Endothelial cell of umbilical vein (primary cell): Measurements from ENCODE around the gene SLC6A6. TPM values are rescaled to one million over a fixed set of nuclear protein-coding genes. Genes with fewer than 3 reads are reported as not detected.
A peak's percentile ranks its signal among the peaks of the same experiment; 100 is the strongest.

Experiments
- BruUV-seq: library from RNA; stranded (reverse); fragments of 400-500 nt; replicated peaks from 2 replicates; lab custom pipeline; 2021; lab: Mats Ljungman, UMichigan
- CTCF ChIA-PET: fragments of 300-600, 350-600 bp; sonication (Branson Sonifier 250); formaldehyde crosslinking; loops from one replicate; lab custom pipeline; 2021; ENCODE audit warnings: antibody characterized with exemption, inconsistent platforms; lab: Charles Lee
- POLR2A ChIA-PET: fragments of 300-600, 350-600 bp; sonication (Branson Sonifier 250); formaldehyde crosslinking; loops from one replicate; lab custom pipeline; 2021; ENCODE audit warnings: antibody characterized with exemption, inconsistent platforms; lab: Charles Lee
- DNase-seq: peaks from one replicate; pipeline ENCODE4 v3.0.0-alpha.2; 2011; ENCODE audit warnings: low read depth, low spot score
- FAIRE-seq: peaks from 2 replicates; lab custom pipeline; 2011; peaks lifted over from hg19 to GRCh38; lab: Jason Lieb, UNC
- H2AFZ ChIP-seq: 2 replicates; pipeline ENCODE4 v1.6.0; 2012; ENCODE audit warnings: low read depth, low read length, control low read depth, inconsistent platforms
- H3K27ac ChIP-seq: 2 replicates; pipeline ENCODE4 v1.5.1; 2011; ENCODE audit warnings: low read depth, mild to moderate bottlenecking, control low read depth, low read length, moderate library complexity; ENCODE audit not compliant: insufficient read depth
- H3K27me3 ChIP-seq, 2 experiments: 2 replicates each; pipeline versions ENCODE4 v1.6.0 to v1.6.1; 2011; ENCODE audit warnings: low read length in 2 of 2, mixed read lengths in 1 of 2; ENCODE audit not compliant: control insufficient read depth in 2 of 2, insufficient read depth in 2 of 2
- H3K36me3 ChIP-seq, 2 experiments: 2 replicates in 1 of 2; 3 replicates in 1 of 2; pipeline ENCODE4 v1.5.1; 2011; ENCODE audit warnings: low read length in 2 of 2, mild to moderate bottlenecking in 1 of 2, moderate library complexity in 1 of 2; ENCODE audit not compliant: control insufficient read depth in 2 of 2, insufficient read depth in 2 of 2; ENCODE audit errors: extremely low read depth in 1 of 2
- H3K4me1 ChIP-seq: 3 replicates; pipeline ENCODE4 v1.5.1; 2011; ENCODE audit warnings: mild to moderate bottlenecking, low read length; ENCODE audit not compliant: control insufficient read depth, insufficient read depth; ENCODE audit errors: extremely low read depth
- H3K4me2 ChIP-seq: 2 replicates; pipeline ENCODE4 v1.6.1; 2011; ENCODE audit warnings: low read length, control low read depth, mixed read lengths; ENCODE audit not compliant: insufficient read depth
- H3K4me3 ChIP-seq, 3 experiments: fragments of 200-600 bp in 1 of 3; sonication (generic), shearing (Covaris generic) in 1 of 3; replicated peaks in 1 of 3; 2 replicates each; pipeline ENCODE4 v1.5.1; 2011 to 2016; ENCODE audit warnings: control low read depth in 3 of 3, low read length in 3 of 3, mild to moderate bottlenecking in 2 of 3, inconsistent platforms in 1 of 3, low read depth in 1 of 3, moderate library complexity in 1 of 3; ENCODE audit not compliant: insufficient read depth in 1 of 3
- H3K79me2 ChIP-seq: 2 replicates; pipeline ENCODE4 v1.6.0; 2012; ENCODE audit warnings: low read length, inconsistent platforms; ENCODE audit not compliant: control insufficient read depth, insufficient read depth
- H3K9ac ChIP-seq: replicated peaks from 2 replicates; pipeline ENCODE3; 2011; ENCODE audit warnings: low read length, control low read depth; ENCODE audit not compliant: insufficient read depth; ENCODE audit errors: extremely low read depth
- H3K9me1 ChIP-seq: replicated peaks from 3 replicates; pipeline ENCODE4 v1.6.0; 2011; ENCODE audit warnings: mild to moderate bottlenecking, low read length; ENCODE audit not compliant: control insufficient read depth, insufficient read depth; ENCODE audit errors: extremely low read depth
- H3K9me3 ChIP-seq: replicated peaks from 2 replicates; pipeline ENCODE4 v1.5.1; 2012; ENCODE audit warnings: low read length, inconsistent platforms; ENCODE audit not compliant: control insufficient read depth, insufficient read depth
- H4K20me1 ChIP-seq: replicated peaks from 2 replicates; pipeline ENCODE3; 2011; ENCODE audit warnings: mild to moderate bottlenecking, low read length; ENCODE audit not compliant: control insufficient read depth, insufficient read depth; ENCODE audit errors: extremely low read depth
- GATA2 ChIP-seq: IDR thresholded peaks from 2 replicates; pipeline ENCODE4 v1.7.0; 2011; ENCODE audit warnings: low read depth, mild to moderate bottlenecking, moderate library complexity, mixed read lengths, low read length; ENCODE audit not compliant: insufficient read length, insufficient read depth
- POLR2AphosphoS5 ChIP-seq: IDR thresholded peaks from 2 replicates; pipeline ENCODE4 v1.6.1; 2012; ENCODE audit warnings: low read depth, mild to moderate bottlenecking, control low read depth, low read length, moderate library complexity; ENCODE audit not compliant: insufficient read depth
- dilution Hi-C: fragments of 300-500 bp; cut with MboI; formaldehyde crosslinking; loops from one replicate; pipeline ENCODE4 v1.15.0; 2019; ENCODE audit warnings: low sequenced_read_pairs; ENCODE audit not compliant: extremely low pct_ligation_motif_present
- intact Hi-C: fragments of 100-400 bp; cut with micrococcal nuclease; formaldehyde crosslinking; loops from one replicate; pipeline ENCODE4 v1.10.0; 2022
- polyA plus RNA-seq, 4 experiments: library from polyadenylated mRNA; depleted of rRNA in 3 of 4; stranded (reverse) in 3 of 4; unstranded in 1 of 4; fragments of >200 nt; gene quantifications; 2 replicates each; pipeline versions ENCODE4 v1.2.1 to v1.2.3, GENCODE V29; 2011 to 2012; ENCODE audit warnings: missing spikeins in 1 of 4
- total RNA-seq: library from RNA; stranded (reverse); gene quantifications from 2 replicates; pipeline ENCODE4 v1.2.3, GENCODE V29; 2021
- TF ChIP-seq, protein P1 (sequence below): IDR thresholded peaks from 2 replicates; pipeline ENCODE4 v1.6.1; 2011; ENCODE audit not compliant: insufficient read depth, insufficient read length
- TF ChIP-seq, protein P2 (sequence below), 2 donors: IDR thresholded peaks; 1 replicate in 1 of 2; 2 replicates in 1 of 2; pipeline ENCODE4 v1.5.1; 2011; ENCODE audit warnings: low read length in 2 of 2, mild to moderate bottlenecking in 2 of 2, moderate library complexity in 2 of 2, control low read depth in 1 of 2, inconsistent platforms in 1 of 2, low read depth in 1 of 2; ENCODE audit not compliant: insufficient read depth in 1 of 2; ENCODE audit errors: extremely low read depth in 1 of 2

Gene SLC6A6
- total and polyA plus RNA-seq, 2 donors (not counting 3 experiments of a cell fraction or from before 2014, with no cell fraction given): 25.7 to 38.0 TPM

- DNase-seq: no peak
- Histone ChIP-seq H3K4me3 (no peak overlapping the region), H2AFZ (no peak overlapping the region), H3K4me2 (no peak overlapping the region), H3K79me2 (no peaks in the 10 kb centered on the region), H3K9me3 (no peaks in the 10 kb centered on the region), H3K9ac (no peak overlapping the region), H3K27me3 (no peaks in the 10 kb centered on the region), H3K27ac (peak overlapping the region; percentile 89), H3K9me1 (no peaks in the 10 kb centered on the region), H3K36me3 (peaks cover 0 to 2% of the 10 kb centered on the region in 2 experiments), H3K4me1 (peaks cover 36% of the 10 kb centered on the region), H4K20me1 (no peaks in the 10 kb centered on the region)
- TF ChIP-seq, protein P1, sequence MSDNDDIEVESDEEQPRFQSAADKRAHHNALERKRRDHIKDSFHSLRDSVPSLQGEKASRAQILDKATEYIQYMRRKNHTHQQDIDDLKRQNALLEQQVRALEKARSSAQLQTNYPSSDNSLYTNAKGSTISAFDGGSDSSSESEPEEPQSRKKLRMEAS: no peak
- no peak for TF ChIP-seq GATA2
- no peak for TF ChIP-seq POLR2AphosphoS5
- TF ChIP-seq, protein P2, sequence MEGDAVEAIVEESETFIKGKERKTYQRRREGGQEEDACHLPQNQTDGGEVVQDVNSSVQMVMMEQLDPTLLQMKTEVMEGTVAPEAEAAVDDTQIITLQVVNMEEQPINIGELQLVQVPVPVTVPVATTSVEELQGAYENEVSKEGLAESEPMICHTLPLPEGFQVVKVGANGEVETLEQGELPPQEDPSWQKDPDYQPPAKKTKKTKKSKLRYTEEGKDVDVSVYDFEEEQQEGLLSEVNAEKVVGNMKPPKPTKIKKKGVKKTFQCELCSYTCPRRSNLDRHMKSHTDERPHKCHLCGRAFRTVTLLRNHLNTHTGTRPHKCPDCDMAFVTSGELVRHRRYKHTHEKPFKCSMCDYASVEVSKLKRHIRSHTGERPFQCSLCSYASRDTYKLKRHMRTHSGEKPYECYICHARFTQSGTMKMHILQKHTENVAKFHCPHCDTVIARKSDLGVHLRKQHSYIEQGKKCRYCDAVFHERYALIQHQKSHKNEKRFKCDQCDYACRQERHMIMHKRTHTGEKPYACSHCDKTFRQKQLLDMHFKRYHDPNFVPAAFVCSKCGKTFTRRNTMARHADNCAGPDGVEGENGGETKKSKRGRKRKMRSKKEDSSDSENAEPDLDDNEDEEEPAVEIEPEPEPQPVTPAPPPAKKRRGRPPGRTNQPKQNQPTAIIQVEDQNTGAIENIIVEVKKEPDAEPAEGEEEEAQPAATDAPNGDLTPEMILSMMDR (IDR thresholded peaks at IDR 0.05; ENCODE audit: extremely low read depth in 1 of 2, insufficient read depth in 1 of 2, low read depth in 1 of 2, low read length in 2 of 2): no peak
- BruUV-seq: no TSS peak
- POLR2A ChIA-PET: no interaction called here
- dilution Hi-C loops: no loop called here
- intact Hi-C loops: loop anchor here (1.0 to 5.0 kb wide), 5 partner anchors 15 to 312 kb away; partner anchors contain the start of gene SLC6A6
- FAIRE-seq: peak; percentile 21
- CTCF ChIA-PET: no interaction called here
Measured at GRCh38 chr3:14453876-14454638, 51.7 kb downstream of the SLC6A6 start.
